DMS53 treated with DMSO at 0.1 percent for 48 hours (cell line): ENCODE results near the gene RPL23.

Experiments
- DNase-seq: peaks from one replicate; lab custom pipeline; 2025; ENCODE audit not compliant: unreplicated experiment; lab: John Stamatoyannopoulos, UW

Gene RPL23

GRCh38 chr17:38853292-38854219 lies at the start of gene RPL23:
Gene RPL23 (minus strand): TSS chr17:38853721. CDS start chr17:38853710, 11 bp downstream.
- DNase-seq = peak; percentile 87

- no peak for DNase-seq
Observed at GRCh38 chr17:38900978-38901656, 47.6 kb upstream of the RPL23 start.

GRCh38 chr17:38899421-38899820 lies 45.9 kb upstream of the RPL23 start:
- DNase-seq = no peak

GRCh38 chr17:38898812-38899348 lies 45.4 kb upstream of the RPL23 start:
- DNase-seq = no peak

- DNase-seq = no peak
Observed at GRCh38 chr17:38898291-38898679, 44.8 kb upstream of the RPL23 start.

- DNase-seq = no peak
Observed at GRCh38 chr17:38897671-38898290, 44.3 kb upstream of the RPL23 start.

GRCh38 chr17:38897176-38897575 lies 43.7 kb upstream of the RPL23 start:
- no peak for DNase-seq

- DNase-seq = no peak
Observed at GRCh38 chr17:38896346-38896954, 42.9 kb upstream of the RPL23 start.

- no peak for DNase-seq
Observed at GRCh38 chr17:38894276-38894675, 40.8 kb upstream of the RPL23 start.

- DNase-seq = no peak
Observed at GRCh38 chr17:38893607-38894006, 40.1 kb upstream of the RPL23 start.

GRCh38 chr17:38893113-38893512 lies 39.6 kb upstream of the RPL23 start:
- no peak for DNase-seq

GRCh38 chr17:38892620-38893019 lies 39.1 kb upstream of the RPL23 start:
- no peak for DNase-seq

- DNase-seq = no peak
Observed at GRCh38 chr17:38892083-38892482, 38.6 kb upstream of the RPL23 start.

GRCh38 chr17:38891441-38891840 lies 37.9 kb upstream of the RPL23 start:
- DNase-seq = no peak

- no peak for DNase-seq
Observed at GRCh38 chr17:38890410-38890746, 36.9 kb upstream of the RPL23 start.

GRCh38 chr17:38889745-38890409 lies 36.4 kb upstream of the RPL23 start:
- DNase-seq = no peak

- DNase-seq = no peak
Observed at GRCh38 chr17:38888842-38889241, 35.3 kb upstream of the RPL23 start.

GRCh38 chr17:38886643-38887010 lies 33.1 kb upstream of the RPL23 start:
- DNase-seq = no peak

GRCh38 chr17:38885728-38886642 lies 32.5 kb upstream of the RPL23 start:
- DNase-seq = no peak
